Left cardiac atrium (tissue), 4 donors: ENCODE results near the gene GATM. TPM values are rescaled to one million over a fixed set of nuclear protein-coding genes. Genes with fewer than 3 reads are reported as not detected.
A peak's percentile ranks its signal among the peaks of the same experiment; 100 is the strongest.
"Not testable (repeated sequence)": the region's sequence is repeated elsewhere in the genome, so short reads cannot be mapped to it uniquely, and the experiment has no call there.

Experiments
- ATAC-seq, 2 donors: fragments of 200-7000 bp; cut with Tn5 transposase; one replicate each; pipeline ENCODE4 v1.9.1; 2020; ENCODE audit warnings: mild to moderate bottlenecking in 2 of 2, moderate library complexity in 2 of 2
- DNase-seq: peaks from one replicate; pipeline ENCODE4 v3.0.0-alpha.2; 2020
- intact Hi-C, 2 donors: fragments of 100-400 bp; cut with DNase I; formaldehyde crosslinking; loops; one replicate each; pipeline versions ENCODE4 v1.14.1 to v1.15.1; 2022 to 2023
- total RNA-seq, 2 donors: library from RNA; stranded (reverse); fragmentation: NEBNext Ultra II Directional; extraction: Animal tissue kit (Norgen Biotek cat#: 25700); gene quantifications; one replicate each; pipeline ENCODE4 v1.2.1, GENCODE V29; 2021
- donor health status: DM: no; HTN: yes; CAD: no.
- donor health status: DM: no; HTN: yes; CAD: no; lungs with severe emphysema.
- donor health status: DM: yes; HTN: yes; CAD: no.
- donor health status: Dilated cardiomyopathy.

GATM gene
- total RNA-seq, 2 donors from 2014 or later = 32.9 to 47.4 TPM

DNA sequence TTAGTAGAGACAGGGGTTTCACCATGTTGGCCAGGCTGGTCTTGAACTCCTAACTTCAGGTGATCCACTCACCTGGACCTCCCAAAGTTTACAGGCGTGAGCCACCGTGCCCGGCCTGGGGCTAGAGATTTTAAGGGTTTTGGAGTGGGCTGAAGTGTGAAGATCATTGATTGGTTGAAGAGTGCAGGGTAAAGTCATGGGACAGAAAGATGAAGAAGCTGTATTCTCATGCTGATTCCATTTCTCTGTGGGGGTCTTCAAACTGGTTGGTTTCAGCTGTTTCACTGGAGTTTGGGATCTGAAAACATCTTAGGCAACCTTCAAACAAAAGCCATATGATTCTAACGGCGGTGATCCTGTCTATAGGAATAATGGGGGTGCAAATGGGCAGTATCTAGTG is 52.1 kb downstream of the GATM start:
- intact Hi-C loops = no loop called here
- DNase-seq = no peak
- no peak for ATAC-seq

DNA sequence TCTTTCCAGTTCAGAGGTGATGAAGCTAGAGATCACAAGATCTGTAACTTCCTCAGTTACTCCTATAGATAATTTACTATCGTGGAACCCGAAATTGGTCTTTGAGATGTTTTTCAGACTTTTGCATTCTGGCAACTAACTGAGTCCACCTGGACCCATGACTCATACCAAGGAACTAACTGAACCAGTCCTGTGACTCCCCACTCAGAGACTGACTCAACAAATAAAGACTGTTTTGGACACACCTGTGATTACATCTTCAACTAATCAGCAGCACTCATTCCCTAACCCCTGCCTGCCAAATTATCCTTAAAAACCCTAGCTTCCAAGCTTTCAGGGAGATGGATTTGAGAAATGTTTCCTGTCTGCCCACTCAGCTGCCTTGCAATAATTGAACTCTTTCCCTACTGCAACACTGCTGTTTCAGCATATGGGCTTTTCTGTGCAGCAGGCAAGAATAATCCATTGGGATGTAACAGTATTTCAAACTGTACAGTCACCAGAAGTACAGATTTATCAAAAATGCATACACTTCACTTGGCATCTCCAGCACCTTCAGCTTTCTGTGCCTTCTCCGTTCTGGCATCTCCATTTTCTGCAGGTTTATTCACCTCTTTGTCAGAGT is 57.7 kb downstream of the GATM start:
- intact Hi-C loops = no loop called here
- DNase-seq = no peak
- ATAC-seq = no peak

DNA sequence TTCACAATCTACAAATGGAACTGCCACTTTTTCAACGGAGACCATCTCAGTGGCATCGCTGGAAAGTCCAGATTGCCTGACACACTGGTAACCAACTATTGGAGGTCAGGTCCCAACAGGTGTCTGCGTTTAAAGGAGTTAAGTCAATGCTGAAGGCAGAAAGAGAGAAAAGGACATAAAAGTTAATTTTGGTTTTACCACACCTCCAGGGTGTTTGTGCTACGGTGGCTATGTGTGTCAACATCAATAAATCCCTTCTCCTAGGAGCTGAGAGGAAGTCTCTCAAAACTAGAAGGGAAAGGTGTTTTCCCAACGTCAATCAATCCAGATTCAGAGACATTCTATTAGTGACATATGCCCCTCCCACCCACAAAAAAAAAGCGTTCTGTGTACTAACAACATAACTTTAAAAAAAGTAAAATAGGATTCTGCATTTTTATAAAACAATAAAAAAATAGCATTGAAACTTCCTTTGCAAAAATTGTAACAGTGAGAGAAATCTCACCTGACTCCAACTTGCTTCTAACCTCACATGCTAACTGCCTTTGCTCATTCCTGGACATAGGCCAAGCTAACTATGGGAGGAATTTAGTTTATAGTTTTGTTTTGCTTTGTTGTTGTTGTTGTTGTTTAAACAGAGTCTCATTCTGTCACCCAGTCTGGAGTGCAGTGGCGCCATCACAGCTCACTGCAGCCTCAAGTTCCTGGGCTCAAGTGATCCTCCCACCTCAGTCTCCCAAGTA is 58.7 kb downstream of the GATM start:
- no peak for ATAC-seq
- intact Hi-C loops = loop anchor here in 1 of 2 donors (5.0 kb wide), 1 partner anchor 38 kb away; no protein-coding TSS in a partner anchor
- no peak for DNase-seq

DNA sequence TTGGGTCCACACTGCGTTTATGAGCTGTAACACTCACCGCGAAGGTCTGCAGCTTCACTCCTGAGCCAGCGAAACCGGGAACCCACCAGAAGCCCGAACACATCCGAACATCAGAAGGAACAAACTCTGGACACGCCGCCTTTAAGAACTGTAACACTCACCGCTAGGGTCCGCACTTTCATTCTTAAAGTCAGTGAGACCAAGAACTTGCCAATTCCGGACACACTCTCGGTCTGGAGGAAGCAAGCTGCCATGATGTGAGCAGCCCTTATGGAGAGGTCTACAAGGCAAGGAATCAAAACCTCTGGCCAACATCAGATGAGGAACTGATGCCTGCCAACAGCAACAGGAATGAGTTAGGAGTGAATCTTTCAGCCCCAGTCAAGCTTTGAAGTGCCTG is 63.4 kb downstream of the GATM start:
- intact Hi-C loops = loop anchor here in 1 of 2 donors (5.0 kb wide), 1 partner anchor 42 kb away; no protein-coding TSS in a partner anchor
- ATAC-seq (peak in 1 of 2 donors; percentile 36), DNase-seq (no peak)

DNA sequence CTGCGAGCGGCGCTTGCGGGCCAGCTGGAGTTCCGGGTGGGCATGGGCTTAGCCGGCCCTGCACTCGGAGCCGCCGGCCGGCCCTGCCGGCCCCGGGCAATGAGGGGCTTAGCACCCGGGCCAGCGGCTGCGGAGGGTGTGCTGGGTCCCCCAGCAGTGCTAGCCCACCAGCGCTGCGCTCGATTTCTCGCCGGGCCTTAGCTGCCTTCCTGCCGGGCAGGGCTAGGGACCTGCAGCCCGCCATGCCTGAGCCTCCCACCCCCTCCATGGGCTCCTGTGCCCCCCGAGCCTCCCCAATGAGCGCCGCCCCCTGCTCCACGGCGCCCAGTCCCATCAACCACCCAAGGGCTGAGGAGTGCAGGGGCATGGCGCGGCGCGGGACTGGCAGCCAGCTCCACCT is 64.2 kb downstream of the GATM start:
- ATAC-seq, intact Hi-C loops, DNase-seq: not testable (repeated sequence)

Other genes starting within 250 kb of the GATM start
- 1 to 10 TPM; 1.1 to 2.1 TPM for gene DUOXA1, start 248.7 kb downstream of the GATM start, total RNA-seq
- 1 to 10 TPM; 1.9 to 2.6 TPM for gene DUOX1, start 248.6 kb downstream of the GATM start, total RNA-seq
- 1 to 10 TPM; 6.9 to 8.6 TPM for gene SHF, start 190.6 kb downstream of the GATM start, total RNA-seq
- gene SLC28A2, start 126.3 kb downstream of the GATM start, total RNA-seq = not detected
- gene SLC30A4, start 144.2 kb upstream of the GATM start, total RNA-seq = 1 to 10 TPM; 4.9 to 5.0 TPM
- gene BLOC1S6, start 208.8 kb upstream of the GATM start, total RNA-seq = 10 to 100 TPM; 27.7 to 37.0 TPM